ENCODE data around the gene DDN. TPM values are rescaled to one million over a fixed set of nuclear protein-coding genes. Genes with fewer than 3 reads are reported as not detected.

Gene DDN
- total RNA-seq, 1 donor from 2014 or later = not detected

DNA sequence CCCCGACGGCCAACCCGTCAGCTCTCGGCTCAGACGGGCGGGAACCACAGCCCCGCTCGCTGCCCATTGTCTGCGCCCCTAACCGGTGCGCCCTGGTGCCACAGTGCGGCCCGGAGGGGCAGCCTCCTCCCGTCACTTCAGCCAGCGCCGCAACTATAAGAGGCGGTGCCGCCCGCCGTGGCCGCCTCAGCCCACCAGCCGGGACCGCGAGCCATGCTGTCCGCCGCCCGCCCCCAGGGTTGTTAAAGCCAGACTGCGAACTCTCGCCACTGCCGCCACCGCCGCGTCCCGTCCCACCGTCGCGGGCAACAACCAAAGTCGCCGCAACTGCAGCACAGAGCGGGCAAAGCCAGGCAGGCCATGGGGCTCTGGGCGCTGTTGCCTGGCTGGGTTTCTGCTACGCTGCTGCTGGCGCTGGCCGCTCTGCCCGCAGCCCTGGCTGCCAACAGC is 20.9 kb downstream of the DDN start, which contains the start of gene WNT1:
Gene WNT1 (plus strand): TSS at position 32 of the 450 bp plus-strand sequence. CDS start 329 bp downstream, at position 361.
- H3K4me3 ChIP-seq = peak within 1 kb of the TSS; percentile 42
- H3K27me3 ChIP-seq = peaks cover 91% of the 10 kb centered on the region
- intact Hi-C loops (cut with DNase I) = no loop called here
- H3K36me3 ChIP-seq = no peaks in the 10 kb centered on the region
- H3K4me1 ChIP-seq = peaks cover 44% of the 10 kb centered on the region
- no peak for DNase-seq
- TF ChIP-seq, protein P1, sequence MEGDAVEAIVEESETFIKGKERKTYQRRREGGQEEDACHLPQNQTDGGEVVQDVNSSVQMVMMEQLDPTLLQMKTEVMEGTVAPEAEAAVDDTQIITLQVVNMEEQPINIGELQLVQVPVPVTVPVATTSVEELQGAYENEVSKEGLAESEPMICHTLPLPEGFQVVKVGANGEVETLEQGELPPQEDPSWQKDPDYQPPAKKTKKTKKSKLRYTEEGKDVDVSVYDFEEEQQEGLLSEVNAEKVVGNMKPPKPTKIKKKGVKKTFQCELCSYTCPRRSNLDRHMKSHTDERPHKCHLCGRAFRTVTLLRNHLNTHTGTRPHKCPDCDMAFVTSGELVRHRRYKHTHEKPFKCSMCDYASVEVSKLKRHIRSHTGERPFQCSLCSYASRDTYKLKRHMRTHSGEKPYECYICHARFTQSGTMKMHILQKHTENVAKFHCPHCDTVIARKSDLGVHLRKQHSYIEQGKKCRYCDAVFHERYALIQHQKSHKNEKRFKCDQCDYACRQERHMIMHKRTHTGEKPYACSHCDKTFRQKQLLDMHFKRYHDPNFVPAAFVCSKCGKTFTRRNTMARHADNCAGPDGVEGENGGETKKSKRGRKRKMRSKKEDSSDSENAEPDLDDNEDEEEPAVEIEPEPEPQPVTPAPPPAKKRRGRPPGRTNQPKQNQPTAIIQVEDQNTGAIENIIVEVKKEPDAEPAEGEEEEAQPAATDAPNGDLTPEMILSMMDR (IDR thresholded peaks at IDR 0.05) = peak; percentile 5
- H3K27ac ChIP-seq = no peak within 1 kb of the TSS
- no peaks in the 10 kb centered on the region for H3K9me3 ChIP-seq
- peak; percentile 2 for ATAC-seq

DNA sequence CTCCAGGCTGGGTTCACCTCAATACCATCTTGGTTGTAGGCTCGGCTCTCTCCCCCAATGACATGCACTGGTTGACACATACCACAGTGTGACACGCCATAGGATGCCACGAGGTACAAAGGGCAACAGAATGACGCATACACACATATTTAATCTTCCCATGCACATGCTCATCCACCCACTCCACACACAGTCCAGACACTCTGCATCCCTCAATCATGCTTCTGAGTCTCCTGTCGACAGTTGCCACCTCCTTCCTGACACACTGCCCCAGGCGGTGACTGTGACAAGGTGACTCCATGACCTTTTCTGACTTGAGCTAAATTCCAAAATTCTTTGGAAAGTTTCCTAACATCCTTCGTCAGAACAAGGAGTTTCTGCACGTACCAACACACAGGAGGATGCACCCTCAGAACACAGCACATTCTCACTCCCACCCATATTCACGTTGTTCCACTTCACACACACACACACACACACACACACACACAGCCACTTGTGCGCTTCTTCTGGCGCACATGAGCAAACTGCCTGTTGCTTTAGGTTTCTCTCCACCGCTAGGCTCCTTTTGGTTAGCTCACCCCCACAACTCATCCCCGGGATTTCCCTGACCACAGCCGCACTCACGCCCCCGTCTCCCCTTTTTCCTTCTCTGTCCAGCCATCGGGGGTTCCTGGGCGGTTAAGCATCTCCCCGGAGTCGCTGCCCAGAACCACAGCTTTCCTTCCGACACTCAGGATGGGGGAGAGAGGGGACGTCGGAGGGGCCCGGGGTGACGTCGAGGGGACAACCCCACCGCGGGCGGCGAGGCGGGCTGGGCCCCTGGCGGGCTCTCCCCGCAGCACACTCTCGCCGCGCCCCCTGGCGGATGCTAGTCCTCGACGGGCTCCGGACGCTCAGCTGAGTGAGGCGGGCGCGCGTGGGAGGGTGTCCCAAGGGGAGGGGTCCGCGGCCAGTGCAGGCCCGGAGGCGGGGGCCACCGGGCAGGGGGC is 21.6 kb downstream of the DDN start:
- peak; percentile 69 for ATAC-seq
- Histone ChIP-seq H3K36me3 (no peaks in the 10 kb centered on the region), H3K4me3 (no peak overlapping the region), H3K27me3 (peaks cover 93% of the 10 kb centered on the region), H3K4me1 (peaks cover 45% of the 10 kb centered on the region), H3K27ac (no peak overlapping the region), H3K9me3 (no peaks in the 10 kb centered on the region)
- TF ChIP-seq, protein P1 (IDR thresholded peaks at IDR 0.05) = peak; percentile 70
- peak; percentile 87 for DNase-seq
- intact Hi-C loops (cut with DNase I) = no loop called here

DNA sequence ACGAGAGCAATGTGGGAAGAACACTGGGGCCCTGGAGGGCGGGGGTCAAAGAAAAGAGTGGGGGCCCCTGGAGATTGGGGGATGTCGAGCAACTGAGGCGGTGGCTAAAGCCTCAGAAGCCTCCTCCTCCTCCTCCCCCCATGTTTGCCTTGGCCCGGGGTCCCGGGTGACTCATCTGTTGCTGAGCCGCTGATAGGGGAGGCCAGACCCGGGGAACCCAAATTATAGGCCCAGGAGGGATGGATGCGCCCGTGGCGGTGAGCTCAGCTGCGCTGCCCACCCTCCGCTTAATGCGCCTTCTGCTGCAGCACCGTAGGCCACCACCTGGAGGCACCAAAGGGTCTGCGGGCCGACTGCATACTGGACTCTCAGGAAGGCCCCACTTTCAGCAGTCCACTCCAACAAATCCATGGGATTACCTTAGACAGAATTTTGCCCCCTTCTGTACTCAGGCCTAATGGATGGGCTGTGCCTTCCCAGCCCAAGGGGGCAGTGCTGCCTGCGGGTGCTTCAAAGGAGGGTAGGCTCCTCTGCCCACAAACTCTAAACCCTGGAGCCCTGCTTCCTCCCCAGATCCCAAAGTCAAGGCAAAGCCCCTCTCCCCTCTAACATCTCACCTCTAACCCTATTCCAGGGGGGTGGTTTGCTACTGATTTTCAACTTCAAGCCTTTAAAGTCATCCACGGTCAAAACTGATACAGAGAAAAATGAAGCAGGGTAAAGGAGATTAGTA is 25.1 kb downstream of the DDN start:
- DNase-seq (peak; percentile 76), ATAC-seq (peak; percentile 52)
- peaks cover 47% of the 10 kb centered on the region for H3K4me1 ChIP-seq
- intact Hi-C loops (cut with DNase I) = no loop called here
- H3K4me3 ChIP-seq = no peak overlapping the region
- TF ChIP-seq, protein P1 (IDR thresholded peaks at IDR 0.05) = peak; percentile 59
- peaks cover 91% of the 10 kb centered on the region for H3K27me3 ChIP-seq
- no peaks in the 10 kb centered on the region for H3K9me3 ChIP-seq
- H3K27ac ChIP-seq = no peak overlapping the region
- H3K36me3 ChIP-seq = no peaks in the 10 kb centered on the region

DNA sequence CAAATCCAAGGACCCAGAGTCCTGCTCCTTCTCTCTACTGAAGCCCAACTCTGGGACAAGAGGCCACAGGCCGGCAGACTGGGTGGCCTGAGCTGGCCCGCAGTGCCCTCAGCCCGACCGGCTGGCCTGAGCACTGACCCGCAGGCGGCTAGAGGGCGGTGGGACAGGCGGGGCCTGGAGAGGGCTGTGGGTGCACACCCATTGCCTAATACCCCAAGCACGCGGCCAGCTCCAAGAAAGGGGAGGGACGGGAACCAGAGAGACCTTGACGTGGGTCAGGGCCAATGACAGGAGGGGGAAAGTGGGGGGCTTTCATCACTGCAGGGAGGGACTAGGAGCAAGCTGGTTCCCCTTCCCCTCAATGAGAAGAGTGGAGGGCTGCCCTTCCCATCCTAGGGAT is 25.6 kb downstream of the DDN start:
- Histone ChIP-seq H3K4me1 (peaks cover 41% of the 10 kb centered on the region), H3K9me3 (no peaks in the 10 kb centered on the region), H3K36me3 (no peaks in the 10 kb centered on the region), H3K4me3 (no peak overlapping the region), H3K27me3 (peaks cover 86% of the 10 kb centered on the region), H3K27ac (no peak overlapping the region)
- intact Hi-C loops (cut with DNase I) = no loop called here
- peak; percentile 50 for ATAC-seq
- DNase-seq = no peak
- TF ChIP-seq, protein P1 (IDR thresholded peaks at IDR 0.05) = no peak

DNA sequence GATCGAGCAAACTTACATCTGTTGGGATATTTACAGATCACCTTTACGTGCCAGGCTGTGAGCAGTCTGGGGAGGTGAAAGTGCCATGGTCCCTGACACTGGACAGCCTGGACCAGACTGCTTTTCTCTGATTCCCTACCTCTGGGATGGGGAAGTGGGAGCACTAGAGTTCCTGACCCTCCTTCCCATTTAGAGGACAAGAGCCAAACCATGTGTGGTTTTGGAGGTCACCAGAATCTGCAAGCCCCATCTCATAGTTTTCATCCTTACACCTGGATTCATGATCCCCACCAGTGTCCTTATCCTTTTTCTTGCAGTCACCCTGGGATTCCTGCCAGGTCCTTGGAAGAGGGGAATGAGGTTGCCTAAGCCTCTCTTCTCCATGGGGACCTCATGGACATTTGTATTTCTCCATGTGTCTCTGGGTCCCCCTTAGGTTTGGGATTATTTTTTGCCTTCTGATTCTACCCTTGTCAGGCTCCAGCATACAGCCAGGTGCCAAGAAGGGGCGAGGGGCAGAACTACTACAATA is 26.2 kb downstream of the DDN start:
- ATAC-seq (no peak), DNase-seq (no peak)
- Histone ChIP-seq H3K9me3 (no peaks in the 10 kb centered on the region), H3K36me3 (no peaks in the 10 kb centered on the region), H3K27ac (no peak overlapping the region), H3K4me1 (peaks cover 36% of the 10 kb centered on the region), H3K4me3 (no peak overlapping the region), H3K27me3 (peaks cover 81% of the 10 kb centered on the region)
- intact Hi-C loops (cut with DNase I) = no loop called here
- TF ChIP-seq, protein P1 (IDR thresholded peaks at IDR 0.05) = no peak

Data from upper lobe of right lung (tissue), 1 donor.